Loucy (cell line): Measurements from ENCODE around the gene AFF3.

Experiments used
- H2AFZ ChIP-seq: fragments of 200-600 bp; sonication (generic); 2 replicates; pipeline ENCODE4 v1.6.0; 2016; ENCODE audit warnings: antibody characterized with exemption, mild to moderate bottlenecking, low read length, moderate library complexity
- H3F3A ChIP-seq: fragments of 200-600 bp; 2 replicates; pipeline ENCODE4 v1.6.0; 2016; ENCODE audit warnings: antibody characterized with exemption, low read depth, mild to moderate bottlenecking
- H3K27me3 ChIP-seq: fragments of 200-600 bp; sonication (generic); 2 replicates; pipeline ENCODE4 v1.6.1; 2014; ENCODE audit warnings: low read length, mild to moderate bottlenecking; ENCODE audit not compliant: insufficient read depth, poor library complexity, severe bottlenecking
- H3K36me3 ChIP-seq: fragments of 200-600 bp; sonication (generic); 2 replicates; pipeline ENCODE4 v1.6.1; 2016; ENCODE audit warnings: low read length; ENCODE audit not compliant: insufficient read depth
- H3K4me1 ChIP-seq: fragments of 200-600 bp; sonication (generic); 2 replicates; pipeline ENCODE4 v1.5.1; 2014; ENCODE audit warnings: low read length, mild to moderate bottlenecking; ENCODE audit not compliant: insufficient read depth, poor library complexity, severe bottlenecking
- H3K4me2 ChIP-seq: fragments of 200-600 bp; sonication (generic); 2 replicates; pipeline ENCODE4 v1.6.0; 2014; ENCODE audit warnings: antibody characterized with exemption, low read length, low read depth, mild to moderate bottlenecking; ENCODE audit not compliant: poor library complexity, severe bottlenecking
- H3K4me3 ChIP-seq: fragments of 200-600 bp; sonication (generic); 2 replicates; pipeline ENCODE4 v1.5.1; 2014; ENCODE audit warnings: low read length, mild to moderate bottlenecking, mixed read lengths; ENCODE audit not compliant: poor library complexity, severe bottlenecking
- H3K79me2 ChIP-seq: fragments of 200-600 bp; sonication (generic); 2 replicates; pipeline ENCODE4 v1.6.1; 2014; ENCODE audit warnings: low read length; ENCODE audit not compliant: insufficient read depth
- H3K9ac ChIP-seq: fragments of 200-600 bp; sonication (generic); 2 replicates; pipeline ENCODE4 v1.6.0; 2014; ENCODE audit warnings: mild to moderate bottlenecking, low read depth, low read length, moderate library complexity; ENCODE audit not compliant: poor library complexity, severe bottlenecking
- H3K9me2 ChIP-seq: fragments of 200-600 bp; sonication (generic); replicated peaks from 2 replicates; pipeline ENCODE4 v1.6.1; 2016; ENCODE audit warnings: low read depth, low read length, mixed read lengths
- H3K9me3 ChIP-seq: fragments of 200-600 bp; sonication (generic); 2 replicates; pipeline ENCODE4 v1.6.1; 2014; ENCODE audit warnings: mild to moderate bottlenecking, antibody characterized with exemption, low read length, low read depth; ENCODE audit not compliant: insufficient read depth
- H4K20me1 ChIP-seq: fragments of 200-600 bp; sonication (generic); 2 replicates; pipeline ENCODE4 v1.6.0; 2014; ENCODE audit warnings: antibody characterized with exemption, low read length, mild to moderate bottlenecking; ENCODE audit not compliant: insufficient read depth, poor library complexity, severe bottlenecking
- CTCF ChIP-seq: fragments of 200-600 bp; sonication (generic); conservative IDR thresholded peaks from 2 replicates; pipeline ENCODE4 v1.5.1; 2014; ENCODE audit warnings: mild to moderate bottlenecking, antibody characterized with exemption, low read length
- EZH2phosphoT487 ChIP-seq: fragments of 200-600 bp; IDR thresholded peaks from 2 replicates; pipeline ENCODE4 v1.6.1; 2018; ENCODE audit warnings: antibody characterized with exemption, mild to moderate bottlenecking, moderate library complexity, borderline replicate concordance

AFF3 gene

GRCh38 chr2:99726691-99727090 lies 415.7 kb downstream of the AFF3 start:
- Histone ChIP-seq H3K4me2 (no peak overlapping the region), H4K20me1 (no peaks in the 10 kb centered on the region), H3K36me3 (no peaks in the 10 kb centered on the region), H3K79me2 (no peaks in the 10 kb centered on the region), H3K9ac (no peak overlapping the region), H2AFZ (no peak overlapping the region), H3K4me1 (no peaks in the 10 kb centered on the region), H3K4me3 (no peak overlapping the region), H3K9me3 (peaks cover 8% of the 10 kb centered on the region; the same call in 1 of the 2 replicates), H3K9me2 (no peaks in the 10 kb centered on the region), H3K27me3 (no peaks in the 10 kb centered on the region), H3F3A (no peaks in the 10 kb centered on the region)
- no peak for TF ChIP-seq EZH2phosphoT487
- TF ChIP-seq CTCF = no peak

- Histone ChIP-seq H3K4me1 (no peaks in the 10 kb centered on the region), H3K9me3 (peaks cover 10% of the 10 kb centered on the region; the same call in 1 of the 2 replicates), H3K9ac (no peak overlapping the region), H3K27me3 (no peaks in the 10 kb centered on the region), H3K4me2 (no peak overlapping the region), H4K20me1 (no peaks in the 10 kb centered on the region), H3F3A (no peaks in the 10 kb centered on the region), H3K9me2 (no peaks in the 10 kb centered on the region), H3K4me3 (no peak overlapping the region), H3K36me3 (no peaks in the 10 kb centered on the region), H3K79me2 (no peaks in the 10 kb centered on the region), H2AFZ (no peak overlapping the region)
- TF ChIP-seq CTCF = peak; percentile 52
- no peak for TF ChIP-seq EZH2phosphoT487
Measured at GRCh38 chr2:99725820-99726219, 416.6 kb downstream of the AFF3 start.

GRCh38 chr2:99722476-99722875 lies 419.9 kb downstream of the AFF3 start:
- Histone ChIP-seq H3K4me2 (no peak overlapping the region), H3K4me1 (no peaks in the 10 kb centered on the region), H3K79me2 (no peaks in the 10 kb centered on the region), H3K36me3 (no peaks in the 10 kb centered on the region), H3K9ac (no peak overlapping the region), H3F3A (no peaks in the 10 kb centered on the region), H3K27me3 (no peaks in the 10 kb centered on the region), H4K20me1 (no peaks in the 10 kb centered on the region), H3K9me2 (no peaks in the 10 kb centered on the region; the same call in 1 of the 2 replicates), H2AFZ (no peak overlapping the region), H3K9me3 (peaks cover 10% of the 10 kb centered on the region; the same call in 1 of the 2 replicates), H3K4me3 (no peak overlapping the region)
- no peak for TF ChIP-seq EZH2phosphoT487
- no peak for TF ChIP-seq CTCF
